DOHH2 (cell line): Measurements from ENCODE around the gene ZNF865.

Source experiments
- EZH2phosphoT487 ChIP-seq: fragments of 200-600 bp; sonication (generic); IDR thresholded peaks from 2 replicates; pipeline ENCODE4 v1.6.1; 2017; ENCODE audit warnings: borderline replicate concordance, mild to moderate bottlenecking, antibody characterized with exemption, low read length, moderate library complexity, mixed read lengths
- TF ChIP-seq, protein P1 (sequence below): fragments of 200-600 bp; sonication (generic); IDR thresholded peaks from one replicate; pipeline ENCODE4 v1.5.1; 2014; ENCODE audit warnings: antibody characterized with exemption, mild to moderate bottlenecking, low read depth, low read length; ENCODE audit not compliant: poor library complexity, severe bottlenecking

DNA sequence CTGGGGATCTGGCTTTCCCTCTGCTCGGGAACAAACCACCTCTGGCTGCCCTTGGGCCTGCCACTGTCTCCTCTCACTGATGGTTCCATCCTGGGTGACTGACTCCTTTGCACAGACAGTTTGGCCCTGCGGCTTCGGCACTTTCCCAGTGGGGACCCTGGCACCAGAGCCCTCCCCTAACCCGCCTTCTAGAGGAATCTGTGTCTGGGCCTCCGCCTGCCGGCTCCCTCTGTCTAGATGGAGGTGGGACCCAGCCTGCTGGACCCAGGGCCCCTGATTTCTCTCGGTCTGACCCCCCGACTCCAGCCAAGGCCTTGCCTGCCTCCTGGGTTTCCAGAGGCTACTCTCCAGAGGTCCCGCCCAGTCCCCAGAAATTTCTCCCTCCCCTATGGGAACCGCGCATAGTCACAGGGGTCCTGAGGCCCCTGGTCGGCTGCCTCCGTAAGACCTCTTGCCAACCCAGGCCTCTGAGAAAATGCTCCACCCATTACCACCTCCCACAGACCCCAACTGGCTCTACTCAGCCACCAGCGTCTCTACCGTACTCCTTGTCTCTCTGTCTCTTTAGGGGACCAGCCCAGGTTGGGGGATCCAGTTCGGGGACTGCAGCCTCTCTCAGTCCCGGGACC lies 45.3 kb downstream of the ZNF865 start:
- TF ChIP-seq, protein P1, sequence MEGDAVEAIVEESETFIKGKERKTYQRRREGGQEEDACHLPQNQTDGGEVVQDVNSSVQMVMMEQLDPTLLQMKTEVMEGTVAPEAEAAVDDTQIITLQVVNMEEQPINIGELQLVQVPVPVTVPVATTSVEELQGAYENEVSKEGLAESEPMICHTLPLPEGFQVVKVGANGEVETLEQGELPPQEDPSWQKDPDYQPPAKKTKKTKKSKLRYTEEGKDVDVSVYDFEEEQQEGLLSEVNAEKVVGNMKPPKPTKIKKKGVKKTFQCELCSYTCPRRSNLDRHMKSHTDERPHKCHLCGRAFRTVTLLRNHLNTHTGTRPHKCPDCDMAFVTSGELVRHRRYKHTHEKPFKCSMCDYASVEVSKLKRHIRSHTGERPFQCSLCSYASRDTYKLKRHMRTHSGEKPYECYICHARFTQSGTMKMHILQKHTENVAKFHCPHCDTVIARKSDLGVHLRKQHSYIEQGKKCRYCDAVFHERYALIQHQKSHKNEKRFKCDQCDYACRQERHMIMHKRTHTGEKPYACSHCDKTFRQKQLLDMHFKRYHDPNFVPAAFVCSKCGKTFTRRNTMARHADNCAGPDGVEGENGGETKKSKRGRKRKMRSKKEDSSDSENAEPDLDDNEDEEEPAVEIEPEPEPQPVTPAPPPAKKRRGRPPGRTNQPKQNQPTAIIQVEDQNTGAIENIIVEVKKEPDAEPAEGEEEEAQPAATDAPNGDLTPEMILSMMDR = no peak
- TF ChIP-seq EZH2phosphoT487 = no peak
